Pancreas (tissue), 10 donors: ENCODE measurements around the gene MAP2K7. TPM values are rescaled to one million over a fixed set of nuclear protein-coding genes. Genes with fewer than 3 reads are reported as not detected.
A peak's percentile ranks its signal among the peaks of the same experiment; 100 is the strongest.

Experiments used
- ATAC-seq, 4 donors: fragments of 200-7000 bp; cut with Tn5 transposase; one replicate each; pipeline versions ENCODE4 v1.8.0 to v1.9.1; 2020; ENCODE audit warnings: mild to moderate bottlenecking in 4 of 4, moderate library complexity in 4 of 4
- DNase-seq, 6 donors: peaks; one replicate each; pipeline ENCODE4 v3.0.0-alpha.2; 2020
- FAIRE-seq: peaks from 2 replicates; lab custom pipeline; 2012; peaks lifted over from hg19 to GRCh38; lab: Jason Lieb, UNC
- H3K27ac ChIP-seq, 4 donors: fragments of 200-600 bp; sonication (generic); 1 replicate in 3 of 4; 2 replicates in 1 of 4; pipeline versions ENCODE4 v1.5.0 to v1.8.0; 2020
- H3K27me3 ChIP-seq, 4 donors: fragments of 200-600 bp; one replicate each; pipeline ENCODE4 v1.8.0; 2021
- H3K36me3 ChIP-seq, 3 donors: fragments of 200-600 bp; sonication (generic) in 1 of 3; one replicate each; pipeline versions ENCODE4 v1.5.0 to v1.8.0; 2020 to 2021
- H3K4me1 ChIP-seq, 3 donors: fragments of 200-600 bp; one replicate each; pipeline ENCODE4 v1.8.0; 2021
- H3K4me3 ChIP-seq, 4 donors: fragments of 200-600 bp; sonication (generic) in 2 of 4; one replicate each; pipeline versions ENCODE4 v1.5.0 to v1.8.0; 2020 to 2021
- H3K9me3 ChIP-seq, 4 donors: fragments of 200-600 bp; one replicate each; pipeline ENCODE4 v1.8.0; 2021
- WGBS, 2 donors: extraction: QIAGEN DNeasy Blood & Tissue Kit; methylation state at CpG; one replicate each; pipeline ENCODE4 v1.1.7; 2013; 5-methylcytosine and 5-hydroxymethylcytosine counted together
- intact Hi-C, 3 donors: fragments of 100-400 bp; cut with DNase I; formaldehyde crosslinking; loops; one replicate each; pipeline versions ENCODE4 v1.11.1 to v1.14.2; 2022
- polyA plus RNA-seq, 2 donors: library from polyadenylated mRNA; stranded (reverse); fragments of 200-250 nt; gene quantifications; one replicate each; pipeline ENCODE4 v1.2.3, GENCODE V29; 2013
- total RNA-seq, 6 donors: library from RNA; stranded (reverse); fragmentation: NEBNext Ultra II Directional in 4 of 6; extraction: Animal tissue kit (Norgen Biotek cat#: 25700) in 4 of 6; gene quantifications; one replicate each; pipeline versions ENCODE4 v1.2.1 to v1.2.4, GENCODE V29; 2021 to 2023
- TF ChIP-seq, protein P1 (sequence below), 4 donors: fragments of 200-600 bp; sonication (generic) in 3 of 4; IDR thresholded peaks; one replicate each; pipeline versions ENCODE4 v1.5.0 to v1.8.0; 2021; ENCODE audit warnings: antibody characterized with exemption in 4 of 4
- donor health status: healthy with polysubstance abuse.
- donor health status: DM: no; HTN: no; CAD: no; lungs with moderate emphysema.
- donor health status: DM: no; HTN: no; CAD: no.
- donor health status: control.
- donor health status: control.
- donor health status: Bipolar disorder and iron deficiency.
- donor health status: DM: yes; HTN: yes; CAD: no.
- donor health status: DM: no; HTN: no; CAD: no.
- donor health status: DM: no; HTN: no; CAD: no.
- donor health status: DM: yes; HTN: yes; CAD: no.

Gene MAP2K7
- total and polyA plus RNA-seq, 8 donors, result 13.9 to 45.3 (median 16.9) TPM

GRCh38 chr19:7873304-7874075, 30.2 kb upstream of the MAP2K7 start:
- Histone ChIP-seq H3K9me3 (no peaks in the 10 kb centered on the region), H3K4me3 (peak overlapping the region; percentile 23 to 51 (median 40)), H3K27ac (no peak overlapping the region), H3K4me1 (no peaks in the 10 kb centered on the region), H3K27me3 (no peaks in the 10 kb centered on the region), H3K36me3 (no peaks in the 10 kb centered on the region)
- ATAC-seq, result no peak
- 42 to 53% methylated on average over 38 to 53 of the region's 53 CpGs for WGBS, 2 donors
- TF ChIP-seq, protein P1, sequence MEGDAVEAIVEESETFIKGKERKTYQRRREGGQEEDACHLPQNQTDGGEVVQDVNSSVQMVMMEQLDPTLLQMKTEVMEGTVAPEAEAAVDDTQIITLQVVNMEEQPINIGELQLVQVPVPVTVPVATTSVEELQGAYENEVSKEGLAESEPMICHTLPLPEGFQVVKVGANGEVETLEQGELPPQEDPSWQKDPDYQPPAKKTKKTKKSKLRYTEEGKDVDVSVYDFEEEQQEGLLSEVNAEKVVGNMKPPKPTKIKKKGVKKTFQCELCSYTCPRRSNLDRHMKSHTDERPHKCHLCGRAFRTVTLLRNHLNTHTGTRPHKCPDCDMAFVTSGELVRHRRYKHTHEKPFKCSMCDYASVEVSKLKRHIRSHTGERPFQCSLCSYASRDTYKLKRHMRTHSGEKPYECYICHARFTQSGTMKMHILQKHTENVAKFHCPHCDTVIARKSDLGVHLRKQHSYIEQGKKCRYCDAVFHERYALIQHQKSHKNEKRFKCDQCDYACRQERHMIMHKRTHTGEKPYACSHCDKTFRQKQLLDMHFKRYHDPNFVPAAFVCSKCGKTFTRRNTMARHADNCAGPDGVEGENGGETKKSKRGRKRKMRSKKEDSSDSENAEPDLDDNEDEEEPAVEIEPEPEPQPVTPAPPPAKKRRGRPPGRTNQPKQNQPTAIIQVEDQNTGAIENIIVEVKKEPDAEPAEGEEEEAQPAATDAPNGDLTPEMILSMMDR (IDR thresholded peaks at IDR 0.05), result no peak
- peak in 4 of 6 donors; percentile 34 to 83 (median 62) for DNase-seq
- intact Hi-C loops, result no loop called here
- FAIRE-seq, result no peak

DNA sequence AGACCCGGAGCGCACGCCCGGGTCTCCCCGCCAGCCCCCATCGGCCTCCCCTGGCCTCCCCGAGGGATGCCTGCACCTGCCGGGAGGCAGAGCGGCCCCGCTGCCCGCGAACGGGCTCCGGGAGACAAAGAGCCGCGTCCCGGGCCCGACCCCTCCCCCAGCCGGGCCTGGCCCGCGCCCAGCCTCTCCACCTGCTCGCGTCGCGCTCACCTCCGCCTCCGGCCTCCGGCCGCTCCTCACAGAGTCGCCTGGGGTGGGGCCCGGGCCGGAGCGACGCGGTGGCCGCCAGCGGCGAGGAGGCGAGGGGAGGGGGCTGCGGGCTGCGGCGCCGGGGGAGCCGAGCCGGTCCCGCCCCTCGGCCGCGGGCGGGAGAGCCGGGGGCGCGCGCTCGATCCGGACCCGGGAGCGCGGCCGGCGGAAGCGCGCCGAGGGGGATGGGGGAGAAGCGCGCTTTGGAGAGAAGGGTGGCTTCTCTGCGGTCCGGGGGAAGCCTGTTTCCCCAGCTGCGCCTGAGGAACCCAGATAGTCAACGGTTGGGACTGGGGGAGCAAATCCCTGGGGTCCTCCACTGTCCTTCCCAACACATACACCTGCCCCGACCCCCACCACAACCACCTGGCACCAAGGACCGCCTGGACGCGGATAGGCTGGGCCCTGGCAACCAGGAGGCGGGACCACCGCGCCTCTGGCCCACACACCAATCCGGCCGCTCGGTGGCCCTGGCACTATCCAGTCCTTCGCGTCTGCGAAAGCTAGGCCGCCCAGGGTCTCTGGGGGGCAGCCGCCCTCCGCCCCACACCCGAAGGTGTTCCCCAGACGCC, 29.4 kb upstream of the MAP2K7 start, which contains the start of gene PRR36:
PRR36 (minus strand) TSS at position 315 of the 821 bp plus-strand sequence. CDS start 701 bp downstream, outside the sequence.
- no peak within 1 kb of the TSS for H3K27ac ChIP-seq
- H3K9me3 ChIP-seq, result no peaks in the 10 kb centered on the region
- intact Hi-C loops, result no loop called here
- H3K27me3 ChIP-seq, result no peaks in the 10 kb centered on the region
- DNase-seq (peak; percentile 57 to 91 (median 79)), FAIRE-seq (no peak), ATAC-seq (peak; percentile 26 to 67 (median 48))
- H3K36me3 ChIP-seq, result no peaks in the 10 kb centered on the region
- WGBS, 2 donors, result 2% methylated on average over 57 to 88 of the region's 88 CpGs
- TF ChIP-seq, protein P1 (IDR thresholded peaks at IDR 0.05), result no peak
- no peaks in the 10 kb centered on the region for H3K4me1 ChIP-seq
- peak within 1 kb of the TSS; percentile 23 to 51 (median 40) for H3K4me3 ChIP-seq

DNA sequence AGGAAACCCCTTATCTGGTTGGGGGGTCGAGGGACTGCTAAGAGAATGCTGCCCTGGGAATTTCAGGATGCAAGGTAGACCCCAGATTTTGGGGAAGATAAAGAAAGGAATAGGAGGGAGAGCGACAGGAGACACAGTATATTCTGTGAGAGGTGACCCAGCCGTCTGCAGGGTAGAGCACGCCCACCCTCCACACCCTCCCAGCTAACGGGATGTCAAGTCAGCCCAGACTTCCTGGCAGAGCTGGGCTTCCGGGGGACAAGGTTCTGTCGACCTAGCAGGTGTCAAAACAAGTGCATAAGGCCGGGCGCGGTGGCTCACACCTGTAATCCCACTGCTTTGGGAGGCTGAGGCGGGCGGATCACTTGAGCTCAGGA, 28.8 kb upstream of the MAP2K7 start:
- DNase-seq (peak in 1 of 6 donors; percentile 45), ATAC-seq (no peak), FAIRE-seq (no peak)
- no peak overlapping the region for H3K27ac ChIP-seq
- WGBS, 2 donors, result 51 to 56% methylated on average over 12 of the region's 12 CpGs
- H3K4me3 ChIP-seq, result peak overlapping the region in 3 of 4 donors; percentile 26 to 51 (median 50)
- H3K36me3 ChIP-seq, result no peaks in the 10 kb centered on the region
- TF ChIP-seq, protein P1 (IDR thresholded peaks at IDR 0.05), result no peak
- intact Hi-C loops, result no loop called here
- no peaks in the 10 kb centered on the region for H3K9me3 ChIP-seq
- H3K27me3 ChIP-seq, result no peaks in the 10 kb centered on the region
- H3K4me1 ChIP-seq, result no peaks in the 10 kb centered on the region

DNA sequence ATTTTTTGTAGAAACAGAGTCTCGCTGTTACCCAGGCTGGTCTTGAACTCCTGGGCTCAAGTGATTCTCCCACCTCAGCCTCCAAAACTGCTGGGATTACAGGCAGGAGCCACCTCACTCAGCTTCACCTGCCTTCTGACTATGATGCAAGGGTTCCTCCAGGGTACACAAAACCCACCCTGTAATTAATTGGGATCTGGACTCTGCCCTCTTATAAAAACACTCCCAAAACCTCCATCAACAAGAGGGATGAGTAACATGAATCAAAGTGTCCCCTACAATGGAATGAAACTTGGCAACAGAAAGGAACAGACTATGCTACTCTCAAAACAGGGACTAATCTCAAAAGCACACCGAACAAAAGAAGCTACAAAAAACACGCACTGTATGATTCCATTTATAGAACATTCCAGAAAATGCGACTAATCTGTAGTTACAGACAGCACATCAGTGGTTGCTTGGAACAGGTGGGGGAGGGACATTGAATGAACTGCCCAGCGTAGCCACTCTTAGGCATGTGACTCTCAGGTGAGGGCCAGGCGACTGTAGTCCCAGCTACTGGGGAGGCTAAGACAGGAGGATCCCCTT, 26.3 kb upstream of the MAP2K7 start:
- DNase-seq (no peak), ATAC-seq (no peak), FAIRE-seq (no peak)
- no peak overlapping the region for H3K27ac ChIP-seq
- WGBS, 2 donors, result 62 to 77% methylated on average over 6 of the region's 6 CpGs
- no peaks in the 10 kb centered on the region for H3K9me3 ChIP-seq
- TF ChIP-seq, protein P1 (IDR thresholded peaks at IDR 0.05), result no peak
- no peaks in the 10 kb centered on the region for H3K27me3 ChIP-seq
- H3K4me3 ChIP-seq, result no peak overlapping the region
- no peaks in the 10 kb centered on the region for H3K4me1 ChIP-seq
- intact Hi-C loops, result no loop called here
- no peaks in the 10 kb centered on the region for H3K36me3 ChIP-seq
